DND-41 (cell line): ENCODE results near the gene KRTAP5-4.
"Not testable (repeated sequence)": the region's sequence is repeated elsewhere in the genome, so short reads cannot be mapped to it uniquely, and the experiment has no call there.

ENCODE experiments used
- ATAC-seq: fragments of 200-7000 bp; cut with Tn5 transposase; 3 replicates; pipeline ENCODE4 v1.9.1; 2021; ENCODE audit warnings: low read depth; ENCODE audit not compliant: insufficient read depth
- DNase-seq: peaks from one replicate; pipeline ENCODE4 v3.0.0-alpha.2; 2020
- H2AFZ ChIP-seq: 2 replicates; pipeline ENCODE4 v1.6.0; 2012; ENCODE audit warnings: low read depth, low read length
- H3K27ac ChIP-seq: 2 replicates; pipeline ENCODE4 v1.5.1; 2012; ENCODE audit warnings: low read length, inconsistent platforms
- H3K27me3 ChIP-seq: fragments of 200-600 bp; sonication (generic); 2 replicates; pipeline ENCODE4 v1.6.0; 2012; ENCODE audit warnings: low read length, mild to moderate bottlenecking, inconsistent platforms; ENCODE audit not compliant: insufficient read depth, poor library complexity
- H3K36me3 ChIP-seq: 2 replicates; pipeline ENCODE4 v1.5.1; 2012; ENCODE audit warnings: low read length, inconsistent platforms; ENCODE audit not compliant: insufficient read depth
- H3K4me1 ChIP-seq: 2 replicates; pipeline ENCODE4 v1.5.1; 2012; ENCODE audit warnings: mild to moderate bottlenecking, low read length; ENCODE audit not compliant: insufficient read depth
- H3K4me2 ChIP-seq: 2 replicates; pipeline ENCODE4 v1.6.0; 2012; ENCODE audit warnings: mild to moderate bottlenecking, moderate library complexity, low read length, inconsistent platforms; ENCODE audit not compliant: insufficient read depth
- H3K4me3 ChIP-seq, 2 experiments: fragments of 200-600 bp in 1 of 2; shearing (Covaris generic) in 1 of 2; 2 replicates each; pipeline ENCODE4 v1.5.1; 2012 to 2016; ENCODE audit warnings: inconsistent platforms in 2 of 2, low read length in 2 of 2, mild to moderate bottlenecking in 2 of 2, low read depth in 1 of 2, moderate library complexity in 1 of 2
- H3K79me2 ChIP-seq: 2 replicates; pipeline ENCODE4 v1.6.0; 2012; ENCODE audit warnings: low read length, inconsistent platforms; ENCODE audit not compliant: insufficient read depth
- H3K9ac ChIP-seq: 2 replicates; pipeline ENCODE4 v1.6.0; 2012; ENCODE audit warnings: low read depth, mild to moderate bottlenecking, inconsistent platforms, low read length, moderate library complexity
- H3K9me3 ChIP-seq: 2 replicates; pipeline ENCODE4 v1.5.1; 2012; ENCODE audit warnings: low read length, moderate library complexity, mild to moderate bottlenecking, inconsistent platforms; ENCODE audit not compliant: insufficient read depth, severe bottlenecking
- H4K20me1 ChIP-seq: 2 replicates; pipeline ENCODE4 v1.6.0; 2012; ENCODE audit warnings: low read length; ENCODE audit not compliant: insufficient read depth
- CTCF ChIP-seq: IDR thresholded peaks from 2 replicates; pipeline ENCODE4 v1.5.1; 2012; ENCODE audit warnings: borderline replicate concordance, low read length, moderate library complexity, mild to moderate bottlenecking; ENCODE audit not compliant: poor library complexity, severe bottlenecking; ENCODE audit errors: extremely low read depth
- EZH2 ChIP-seq: IDR thresholded peaks from 3 replicates; pipeline ENCODE4 v1.6.1; 2012; ENCODE audit warnings: borderline replicate concordance, low read depth, mild to moderate bottlenecking, moderate library complexity, low read length, inconsistent platforms; ENCODE audit not compliant: severe bottlenecking

KRTAP5-4 gene

GRCh38 chr11:1618231-1618630 lies 3.7 kb downstream of the KRTAP5-4 start:
- Histone ChIP-seq H2AFZ (no peak overlapping the region), H3K9ac (no peak overlapping the region), H3K36me3 (no peaks in the 10 kb centered on the region), H3K9me3 (no peaks in the 10 kb centered on the region), H3K27ac (no peak overlapping the region), H3K79me2 (no peaks in the 10 kb centered on the region), H3K4me2 (no peak overlapping the region), H3K4me3 (no peak overlapping the region), H3K4me1 (no peaks in the 10 kb centered on the region), H4K20me1 (no peaks in the 10 kb centered on the region), H3K27me3 (no peaks in the 10 kb centered on the region)
- DNase-seq = no peak
- TF ChIP-seq EZH2 (no peak), CTCF (no peak)
- ATAC-seq = no peak

GRCh38 chr11:1608363-1608762 lies 13.6 kb downstream of the KRTAP5-4 start, which contains the start of gene KRTAP5-3:
Gene KRTAP5-3, minus strand, starts transcription at chr11:1608463. Its CDS starts 78 bp downstream, at chr11:1608385.
- no peaks in the 10 kb centered on the region for H3K9me3 ChIP-seq
- DNase-seq (no peak), ATAC-seq (no peak)
- H2AFZ ChIP-seq = no peak within 1 kb of the TSS
- no peaks in the 10 kb centered on the region for H3K36me3 ChIP-seq
- peaks cover 4% of the 10 kb centered on the region for H3K27me3 ChIP-seq
- no peak within 1 kb of the TSS for H3K4me3 ChIP-seq
- H3K79me2 ChIP-seq = no peaks in the 10 kb centered on the region
- TF ChIP-seq CTCF (no peak), EZH2 (no peak)
- H4K20me1 ChIP-seq = no peaks in the 10 kb centered on the region
- H3K9ac ChIP-seq = no peak within 1 kb of the TSS
- H3K4me2 ChIP-seq = no peak within 1 kb of the TSS
- H3K4me1 ChIP-seq = no peaks in the 10 kb centered on the region
- H3K27ac ChIP-seq = no peak within 1 kb of the TSS

GRCh38 chr11:1607901-1608300 lies 14.0 kb downstream of the KRTAP5-4 start:
- not testable (repeated sequence) for H3K4me1 ChIP-seq, H4K20me1 ChIP-seq, H3K36me3 ChIP-seq, H3K4me2 ChIP-seq, H3K27ac ChIP-seq, H3K9me3 ChIP-seq, H2AFZ ChIP-seq, H3K79me2 ChIP-seq, H3K9ac ChIP-seq, DNase-seq, H3K4me3 ChIP-seq, H3K27me3 ChIP-seq, ATAC-seq

- not testable (repeated sequence) for H2AFZ ChIP-seq, ATAC-seq, H3K4me2 ChIP-seq, DNase-seq, H3K9ac ChIP-seq, H3K27me3 ChIP-seq, H3K79me2 ChIP-seq, H3K27ac ChIP-seq, H3K4me3 ChIP-seq, H4K20me1 ChIP-seq, H3K4me1 ChIP-seq, H3K36me3 ChIP-seq, H3K9me3 ChIP-seq
Observed at GRCh38 chr11:1607156-1607845, 14.6 kb downstream of the KRTAP5-4 start.

GRCh38 chr11:1605923-1606322 lies 16.0 kb downstream of the KRTAP5-4 start:
- not testable (repeated sequence) for H2AFZ ChIP-seq, H3K4me3 ChIP-seq, H3K27ac ChIP-seq, DNase-seq, H3K27me3 ChIP-seq, H3K79me2 ChIP-seq, H3K4me2 ChIP-seq, H4K20me1 ChIP-seq, H3K36me3 ChIP-seq, H3K9me3 ChIP-seq, H3K9ac ChIP-seq, ATAC-seq, H3K4me1 ChIP-seq
